K562 (cell line): ENCODE results near the gene GDF15. TPM values are rescaled to one million over a fixed set of nuclear protein-coding genes. Genes with fewer than 3 reads are reported as not detected.

Source experiments
- ATAC-seq: fragments of 200-7000 bp; cut with Tn5 transposase; 3 replicates; pipeline ENCODE4 v1.9.1; 2020; ENCODE audit warnings: moderate library complexity
- BruUV-seq: library from RNA; stranded (reverse); fragments of 400-500 nt; replicated peaks from 2 replicates; lab custom pipeline; 2021; lab: Mats Ljungman, UMichigan
- CTCF ChIA-PET: fragments of 300-600 bp; formaldehyde crosslinking; extraction: SDS; loops from one replicate; lab custom pipeline; 2021; ENCODE audit warnings: low intra/inter-chr PET ratio; lab: Yijun Ruan, JAX
- POLR2A ChIA-PET: fragments of 300-600, 350-650 bp; sonication (Branson Sonifier 250); formaldehyde crosslinking; extraction: SDS; loops from one replicate; lab custom pipeline; 2021; ENCODE audit warnings: antibody characterized with exemption, inconsistent platforms; lab: Yijun Ruan, JAX
- DNase-seq, 4 experiments: peaks; one replicate each; pipeline versions ENCODE4 v3.0.0 to v3.0.0-alpha.2; 2011 to 2018; ENCODE audit warnings: low spot score in 3 of 4, mixed read lengths in 3 of 4; ENCODE audit errors: extremely low read depth in 1 of 4
- FAIRE-seq: peaks from 2 replicates; lab custom pipeline; 2011; peaks lifted over from hg19 to GRCh38; lab: Jason Lieb, UNC
- H2AFZ ChIP-seq: 2 replicates; pipeline ENCODE4 v1.6.0; 2011; ENCODE audit warnings: low read depth, low read length, control low read depth, inconsistent platforms
- H3K27ac ChIP-seq: fragments of 200-600 bp; 3 replicates; pipeline ENCODE4 v1.8.0; 2011; ENCODE audit warnings: low read depth, mild to moderate bottlenecking, control low read depth, inconsistent platforms, low read length, moderate library complexity, mixed read lengths; ENCODE audit errors: extremely low read depth
- H3K27me3 ChIP-seq, 2 experiments: fragments of 300-600 bp in 1 of 2; 2 replicates in 1 of 2; 3 replicates in 1 of 2; pipeline versions ENCODE4 v1.6.0 to v1.8.0; 2011; ENCODE audit warnings: inconsistent platforms in 2 of 2, low read length in 2 of 2, mild to moderate bottlenecking in 1 of 2, mixed read lengths in 1 of 2, moderate library complexity in 1 of 2; ENCODE audit not compliant: control insufficient read depth in 2 of 2, insufficient read depth in 2 of 2
- H3K36me3 ChIP-seq: fragments of 300-600 bp; 3 replicates; pipeline ENCODE4 v1.8.0; 2011; ENCODE audit warnings: mild to moderate bottlenecking, low read length, inconsistent platforms; ENCODE audit not compliant: control insufficient read depth, insufficient read depth
- H3K4me1 ChIP-seq, 2 experiments: fragments of 200-600 bp in 1 of 2; replicated peaks in 1 of 2; 2 replicates in 1 of 2; 3 replicates in 1 of 2; pipeline versions ENCODE4 v1.5.1 to v1.8.0; 2011; ENCODE audit warnings: inconsistent platforms in 2 of 2, low read length in 2 of 2, mild to moderate bottlenecking in 1 of 2, mixed read lengths in 1 of 2, moderate library complexity in 1 of 2; ENCODE audit not compliant: control insufficient read depth in 2 of 2, insufficient read depth in 2 of 2
- H3K4me2 ChIP-seq: 2 replicates; pipeline ENCODE4 v1.6.1; 2011; ENCODE audit warnings: low read length, control low read depth, inconsistent platforms, mixed read lengths; ENCODE audit not compliant: insufficient read depth
- H3K4me3 ChIP-seq: fragments of 200-600 bp; sonication (generic), shearing (Covaris generic); 2 replicates; pipeline ENCODE4 v1.5.1; 2016; ENCODE audit warnings: control low read depth, inconsistent platforms
- H3K79me2 ChIP-seq: fragments of 200-600 bp; 3 replicates; pipeline ENCODE4 v1.8.0; 2011; ENCODE audit warnings: low read length, inconsistent platforms; ENCODE audit not compliant: control insufficient read depth, insufficient read depth
- H3K9ac ChIP-seq, 2 experiments: 2 replicates each; pipeline versions ENCODE4 v1.6.0 to v1.6.1; 2011; ENCODE audit warnings: low read depth in 2 of 2, low read length in 2 of 2, control low read depth in 1 of 2, inconsistent platforms in 1 of 2, mild to moderate bottlenecking in 1 of 2, mixed read lengths in 1 of 2; ENCODE audit not compliant: insufficient read depth in 1 of 2
- H3K9me1 ChIP-seq: one replicate; pipeline ENCODE4 v1.6.0; 2011; ENCODE audit warnings: inconsistent platforms, mild to moderate bottlenecking, low read length, moderate library complexity; ENCODE audit not compliant: control insufficient read depth, insufficient read depth
- H3K9me3 ChIP-seq: replicated peaks from 2 replicates; pipeline ENCODE4 v1.5.1; 2011; ENCODE audit warnings: low read depth, low read length, inconsistent platforms; ENCODE audit not compliant: control insufficient read depth, insufficient read depth
- H4K20me1 ChIP-seq: replicated peaks from 2 replicates; pipeline ENCODE4 v1.6.1; 2011; ENCODE audit warnings: low read length, inconsistent platforms, mixed read lengths; ENCODE audit not compliant: control insufficient read depth, insufficient read depth
- HCFC1 ChIP-seq: IDR thresholded peaks from 2 replicates; pipeline ENCODE4 v1.6.1; 2012; ENCODE audit warnings: low read depth, low read length, improper control_type of control experiment
- PHF20 ChIP-seq: fragments of 450-650 bp; IDR thresholded peaks from 2 replicates; pipeline ENCODE4 v1.6.1; 2018; ENCODE audit not compliant: partially characterized antibody
- ZNF583 ChIP-seq: fragments of 250-450 bp; sonication (Bioruptor Pico); IDR thresholded peaks from 2 replicates; pipeline ENCODE4 v1.4.0; 2020
- ZNF707 ChIP-seq: fragments of 250-450 bp; sonication (Bioruptor Pico); conservative IDR thresholded peaks from 2 replicates; pipeline ENCODE4 v1.8.0; 2022; ENCODE audit warnings: inconsistent platforms, mild to moderate bottlenecking, moderate library complexity
- WGBS: fragments of 100-300 bp; shearing (Covaris generic); methylation state at CpG from one replicate; pipeline ENCODE4 v1.1.6; 2016; ENCODE audit warnings: low coverage, mixed read lengths; ENCODE audit not compliant: insufficient coverage; ENCODE audit errors: missing lambda C conversion rate; 5-methylcytosine and 5-hydroxymethylcytosine counted together
- in situ Hi-C: fragments of 300-500 bp; cut with MboI; formaldehyde crosslinking; loops from 4 replicates; pipeline ENCODE4 v1.15.0; 2018; ENCODE audit warnings: inconsistent platforms, mixed read lengths
- intact Hi-C: fragments of 100-400 bp; cut with micrococcal nuclease; formaldehyde crosslinking; loops from 2 replicates; pipeline ENCODE4 v1.14.2; 2022
- polyA plus RNA-seq, 8 experiments: library from polyadenylated mRNA; depleted of rRNA in 4 of 8; stranded (reverse) in 5 of 8; unstranded in 3 of 8; fragments of >200 nt; fragmentation: Nextera tagmentation in 2 of 8; fragmentation: Illumina TruSeq in 1 of 8; extraction: Ambion mirVana in 2 of 8; extraction: Trizol in 1 of 8; gene quantifications; 2 replicates each; pipeline versions ENCODE4 v1.2.1 to v1.2.3, GENCODE V29; 2011 to 2014; ENCODE audit warnings: inconsistent platforms in 1 of 8, missing spikeins in 1 of 8
- total RNA-seq, 7 experiments: library from RNA; depleted of rRNA in 6 of 7; stranded (reverse); fragments of >200 nt in 6 of 7; fragmentation: Illumina TruSeq in 2 of 7; extraction: Trizol in 2 of 7; gene quantifications; 2 replicates each; pipeline versions ENCODE4 v1.2.1 to v1.2.3, GENCODE V29; 2011 to 2021; ENCODE audit warnings: low replicate concordance in 1 of 7

GDF15 gene
- total and polyA plus RNA-seq, 9 of the 15 experiments (the other 6 are each of a cell fraction or from before 2014, with no cell fraction given): 2.3 to 82.4 (median 12.5) TPM

GRCh38 chr19:18424122-18424889 is 38.3 kb downstream of the GDF15 start:
- peaks cover 80% of the 10 kb centered on the region for H3K79me2 ChIP-seq
- H3K27ac ChIP-seq: no peak overlapping the region
- no peak for DNase-seq
- intact Hi-C loops: no loop called here
- WGBS: 86% methylated on average over 19 of the region's 22 CpGs
- no peaks in the 10 kb centered on the region for H3K9me1 ChIP-seq
- H3K4me3 ChIP-seq: no peak overlapping the region
- H3K4me1 ChIP-seq: peaks cover 26 to 97% of the 10 kb centered on the region in 2 experiments
- TF ChIP-seq HCFC1 (no peak), ZNF583 (no peak), ZNF707 (no peak), PHF20 (no peak)
- TF ChIP-seq, all 486 proteins: peak for 0
- no peak for ATAC-seq
- CTCF ChIA-PET: no interaction called here
- H2AFZ ChIP-seq: no peak overlapping the region
- H3K27me3 ChIP-seq: no peaks in the 10 kb centered on the region
- POLR2A ChIA-PET: interaction anchor here (0.6 to 0.7 kb wide), 2 partner anchors 11 to 12 kb away, joined by 3 read pairs; no protein-coding TSS in a partner anchor
- peaks cover 56% of the 10 kb centered on the region; the same call in 2 of the 3 replicates for H3K36me3 ChIP-seq
- H3K9ac ChIP-seq: peak overlapping the region in 1 of 2 experiments; percentile 41; a peak in 2 of 4 replicates
- H3K4me2 ChIP-seq: no peak overlapping the region
- H4K20me1 ChIP-seq: peaks cover 23% of the 10 kb centered on the region
- FAIRE-seq: no peak
- no peaks in the 10 kb centered on the region for H3K9me3 ChIP-seq
- in situ Hi-C loops: no loop called here
- BruUV-seq: no TSS peak
